SK-N-DZ (cell line): ENCODE measurements around the gene SNTG2.
"Not testable (repeated sequence)": the region's sequence is repeated elsewhere in the genome, so short reads cannot be mapped to it uniquely, and the experiment has no call there.

Experiments used
- DNase-seq: peaks from one replicate; pipeline ENCODE4 v3.0.0-alpha.2; 2015; ENCODE audit warnings: low spot score

The SNTG2 gene

DNA sequence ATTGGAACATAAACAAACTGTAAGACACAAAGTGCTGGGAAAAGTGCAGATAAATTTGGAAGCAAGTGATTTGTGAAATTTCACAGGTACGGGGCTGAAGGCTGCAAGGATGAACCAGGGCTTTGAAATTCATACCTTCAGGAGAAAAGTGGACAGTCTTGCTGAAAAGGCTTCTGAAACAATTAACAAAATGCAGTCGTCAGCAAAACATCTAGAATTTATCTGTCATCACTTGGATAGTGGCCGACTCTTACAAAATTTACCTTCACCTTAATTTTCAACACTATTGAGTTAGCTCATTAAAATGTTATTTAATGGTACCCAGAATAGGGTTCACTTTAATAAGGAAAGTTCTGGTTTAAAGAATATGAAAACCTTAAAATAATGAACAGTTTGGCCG lies 138.3 kb downstream of the SNTG2 start:
- DNase-seq, result no peak

DNA sequence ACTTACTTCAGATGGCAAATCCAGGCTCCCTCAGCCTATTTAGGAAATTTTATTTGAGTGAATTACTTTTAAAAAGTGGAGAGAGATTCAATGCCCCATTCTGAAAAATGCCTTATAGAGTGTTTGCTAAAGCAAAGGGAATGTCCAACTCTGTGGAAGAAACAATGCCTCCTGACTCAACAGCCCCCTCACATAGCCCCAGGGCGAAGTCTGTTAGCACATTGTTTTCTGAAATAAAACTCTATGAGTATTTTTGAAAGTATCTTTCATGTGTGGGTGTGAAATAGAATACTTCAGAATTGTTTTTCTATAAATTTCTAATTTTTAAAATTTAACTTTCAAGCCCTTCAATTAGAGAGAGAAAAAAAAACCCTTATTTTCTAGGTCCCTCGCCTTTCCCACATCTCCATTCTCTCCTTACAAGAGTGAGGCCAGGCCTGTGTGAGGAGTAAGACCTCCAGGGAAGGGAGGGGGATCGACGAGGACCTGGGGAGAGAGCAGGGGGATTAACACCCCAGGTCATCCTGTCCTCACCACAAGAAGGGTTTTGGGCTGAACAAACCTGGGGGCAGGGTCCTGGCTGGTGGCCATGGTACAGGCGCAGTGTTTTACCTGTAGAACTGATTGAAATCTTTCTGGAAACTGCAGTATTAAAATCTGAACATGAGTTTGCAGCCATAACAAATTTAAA lies 141.4 kb downstream of the SNTG2 start:
- DNase-seq, result no peak

DNA sequence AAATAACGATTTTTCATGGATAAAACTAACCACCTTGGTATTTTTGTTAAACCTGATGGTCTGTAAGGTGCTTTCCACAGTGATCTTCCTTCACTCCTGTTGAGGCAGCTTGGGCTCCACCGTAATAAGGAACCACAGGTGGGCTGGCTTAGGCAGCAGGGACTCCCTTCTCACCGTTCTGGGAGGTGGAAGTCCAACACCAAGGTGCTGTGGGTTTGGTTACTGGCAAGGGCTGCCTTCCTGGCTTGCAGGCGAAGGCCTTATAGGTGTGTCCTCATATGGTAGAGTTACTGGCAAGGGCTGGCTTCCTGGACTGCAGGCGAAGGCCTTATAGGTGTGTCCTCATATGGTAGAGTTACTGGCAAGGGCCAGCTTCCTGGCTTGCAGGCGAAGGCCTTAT lies 143.0 kb downstream of the SNTG2 start:
- not testable (repeated sequence) for DNase-seq

GRCh38 chr2:1097101-1097500 lies 146.5 kb downstream of the SNTG2 start:
- DNase-seq, result no peak

DNA sequence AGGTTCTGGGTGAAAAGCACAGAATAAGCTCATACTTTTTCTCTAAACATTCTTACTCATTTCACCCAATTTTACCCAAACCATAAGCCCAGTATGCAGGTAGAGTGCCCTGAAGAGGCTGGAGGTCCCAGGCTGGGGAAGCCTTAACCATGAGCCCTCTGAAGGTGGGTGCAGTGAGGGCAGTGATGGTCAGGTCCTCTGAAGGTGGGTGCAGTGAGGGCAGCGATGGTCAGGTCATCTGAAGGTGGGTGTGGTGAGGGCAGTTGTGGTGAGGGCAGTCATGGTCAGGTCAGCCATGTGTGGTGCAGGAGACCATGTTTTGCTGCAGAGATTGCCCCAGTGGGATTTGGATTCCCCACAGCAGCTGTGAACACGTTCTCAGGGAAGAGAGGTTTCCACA lies 148.8 kb downstream of the SNTG2 start:
- no peak for DNase-seq

DNA sequence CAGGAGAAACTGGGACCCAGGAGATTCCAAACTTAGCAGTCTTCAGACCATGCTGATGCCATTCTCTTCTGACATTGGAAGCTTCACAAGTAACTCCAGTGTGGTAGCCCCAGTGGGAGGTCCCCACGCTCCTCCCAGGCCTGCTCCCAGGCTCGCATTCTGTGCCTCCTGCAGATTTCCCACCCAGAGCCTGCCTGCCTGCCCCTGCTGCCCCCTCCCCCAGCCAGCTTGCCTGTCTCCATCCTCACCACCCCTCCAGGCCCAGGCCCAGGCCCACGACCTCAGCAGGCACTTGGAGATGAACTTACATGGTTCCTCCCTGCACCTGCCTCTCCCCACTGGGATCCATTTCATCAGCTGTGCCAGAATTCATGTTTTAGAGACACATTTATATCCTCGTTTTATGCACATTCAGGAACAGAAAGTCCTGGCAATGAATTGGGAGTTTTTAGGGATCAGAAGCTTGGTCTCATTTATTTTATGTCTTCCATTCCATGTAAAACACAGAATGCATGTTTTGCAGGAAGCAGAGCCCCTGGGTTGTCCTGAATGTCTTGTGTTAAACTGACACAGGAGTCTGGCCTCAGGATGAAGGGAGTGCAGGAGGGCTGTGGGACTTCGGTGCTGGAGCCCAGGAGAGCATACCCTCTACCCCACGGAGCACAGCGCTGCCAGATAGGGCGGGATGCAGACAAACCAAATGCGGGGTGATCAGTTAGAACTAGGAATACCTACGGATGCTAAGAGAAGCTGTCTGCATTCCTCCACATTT lies 150.5 kb downstream of the SNTG2 start:
- DNase-seq, result no peak

GRCh38 chr2:1101982-1102590 lies 151.4 kb downstream of the SNTG2 start:
- no peak for DNase-seq

DNA sequence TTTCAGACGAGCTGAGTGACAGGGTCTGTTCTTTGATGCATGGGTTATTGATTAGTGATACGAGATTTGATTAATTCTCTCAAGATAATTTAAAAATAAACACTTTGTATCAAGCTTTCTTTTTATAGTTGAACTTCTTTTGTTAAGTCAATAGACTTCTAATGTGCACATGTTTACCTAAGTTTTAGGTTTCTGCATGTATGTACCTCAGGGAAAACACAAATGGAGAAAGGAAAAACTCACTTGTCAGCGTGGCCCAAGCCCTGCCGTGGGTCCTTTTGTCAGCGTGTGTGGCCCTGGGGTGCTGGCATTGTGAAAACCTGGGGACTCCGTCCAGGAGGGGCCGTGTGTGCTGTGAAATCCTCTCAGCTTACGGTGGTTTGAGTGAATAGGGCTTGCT lies 153.7 kb downstream of the SNTG2 start:
- no peak for DNase-seq

DNA sequence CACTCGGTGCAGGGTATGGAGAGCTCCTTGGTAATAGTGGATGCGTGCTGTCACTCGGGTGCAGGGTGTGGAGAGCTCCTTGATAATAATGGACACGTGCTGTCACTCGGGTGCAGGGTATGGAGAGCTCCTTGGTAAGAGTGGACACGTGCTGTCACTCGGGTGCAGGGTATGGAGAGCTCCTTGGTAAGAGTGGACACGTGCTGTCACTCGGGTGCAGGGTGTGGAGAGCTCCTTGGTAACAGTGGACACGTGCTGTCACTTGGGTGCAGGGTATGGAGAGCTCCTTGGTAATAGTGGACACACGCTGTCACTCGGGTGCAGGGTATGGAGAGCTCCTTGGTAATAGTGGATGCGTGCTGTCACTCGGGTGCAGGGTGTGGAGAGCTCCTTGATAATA lies 155.7 kb downstream of the SNTG2 start:
- not testable (repeated sequence) for DNase-seq

DNA sequence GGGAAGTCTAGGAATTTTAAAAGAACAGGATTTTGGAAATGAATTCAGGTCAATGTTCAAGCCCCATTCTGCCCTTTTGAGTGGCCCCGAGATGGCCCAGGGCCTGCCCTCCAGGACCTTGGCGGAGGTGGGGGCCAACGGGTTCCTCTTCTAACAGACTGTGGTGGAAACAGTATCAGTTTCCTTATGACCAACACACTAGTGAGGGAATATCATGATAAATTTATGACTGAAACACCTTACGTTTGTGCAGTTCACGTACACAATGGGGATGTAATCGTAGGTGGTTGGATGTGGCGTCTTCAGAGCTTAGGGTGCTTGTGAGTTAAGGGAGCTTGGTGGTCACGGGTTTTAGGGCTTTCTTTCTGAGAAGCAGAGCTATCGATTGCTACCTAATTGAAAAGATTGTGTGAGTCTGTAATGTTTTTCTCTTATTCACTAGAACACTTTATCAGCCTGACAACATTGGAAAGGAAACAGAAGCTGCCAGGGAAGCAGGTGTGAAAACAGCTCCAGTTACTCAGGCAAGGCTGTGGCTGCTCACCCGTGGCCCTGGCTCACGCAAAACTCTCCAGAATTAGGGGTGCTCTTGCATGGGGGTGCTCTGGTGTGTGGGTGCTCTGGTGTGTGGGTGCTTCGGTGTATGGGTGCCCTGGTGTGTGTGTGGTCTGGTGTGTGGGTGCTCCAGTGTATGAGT lies 165.3 kb downstream of the SNTG2 start:
- no peak for DNase-seq

GRCh38 chr2:1117569-1117968 lies 166.9 kb downstream of the SNTG2 start:
- no peak for DNase-seq

GRCh38 chr2:1125217-1125616 lies 174.6 kb downstream of the SNTG2 start:
- no peak for DNase-seq

GRCh38 chr2:1125633-1126370 lies 175.2 kb downstream of the SNTG2 start:
- DNase-seq, result no peak

- no peak for DNase-seq
Measured at GRCh38 chr2:1129982-1130381, 179.3 kb downstream of the SNTG2 start.

DNA sequence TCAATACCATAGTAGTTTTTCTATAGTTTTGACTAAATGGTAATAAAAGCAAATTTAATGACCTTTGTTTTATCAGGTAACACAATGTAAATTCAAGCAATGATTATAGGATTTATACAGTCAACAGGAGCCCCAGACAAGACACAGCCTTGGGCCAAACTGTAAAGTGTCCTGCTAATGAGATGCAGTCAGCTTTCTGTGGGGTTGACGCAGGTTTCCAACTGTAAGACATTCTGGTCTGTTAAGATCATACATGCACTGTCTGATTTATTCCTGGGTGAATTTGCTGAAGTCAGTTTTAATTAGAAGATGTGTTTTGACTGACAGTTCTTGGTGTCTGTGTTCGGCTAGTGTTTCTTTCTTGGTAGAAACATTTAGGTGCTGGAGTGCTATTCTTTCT lies 180.3 kb downstream of the SNTG2 start:
- DNase-seq, result no peak

- peak; percentile 10 for DNase-seq
Measured at GRCh38 chr2:1132328-1132969, 181.8 kb downstream of the SNTG2 start.

DNA sequence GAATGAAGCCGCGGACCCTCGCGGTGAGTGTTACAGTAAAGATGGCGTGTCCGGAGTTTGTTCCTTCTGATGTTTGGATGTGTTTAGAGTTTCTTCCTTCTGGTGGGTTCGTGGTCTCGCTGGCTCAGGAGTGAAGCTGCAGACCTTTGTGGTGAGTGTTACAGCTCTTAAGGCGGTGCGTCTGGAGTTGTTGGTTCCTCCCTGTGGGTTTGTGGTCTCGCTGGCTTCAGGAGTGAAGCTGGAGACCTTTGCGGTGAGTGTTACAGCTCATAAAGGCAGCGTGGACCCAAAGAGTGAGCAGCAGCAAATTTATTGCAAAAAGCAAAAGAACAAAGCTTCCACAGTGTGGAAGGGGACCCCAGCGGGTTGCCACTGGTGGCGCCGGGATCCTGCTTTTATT lies 183.2 kb downstream of the SNTG2 start:
- DNase-seq, result not testable (repeated sequence)

GRCh38 chr2:1134629-1135028 lies 184.0 kb downstream of the SNTG2 start:
- no peak for DNase-seq

DNA sequence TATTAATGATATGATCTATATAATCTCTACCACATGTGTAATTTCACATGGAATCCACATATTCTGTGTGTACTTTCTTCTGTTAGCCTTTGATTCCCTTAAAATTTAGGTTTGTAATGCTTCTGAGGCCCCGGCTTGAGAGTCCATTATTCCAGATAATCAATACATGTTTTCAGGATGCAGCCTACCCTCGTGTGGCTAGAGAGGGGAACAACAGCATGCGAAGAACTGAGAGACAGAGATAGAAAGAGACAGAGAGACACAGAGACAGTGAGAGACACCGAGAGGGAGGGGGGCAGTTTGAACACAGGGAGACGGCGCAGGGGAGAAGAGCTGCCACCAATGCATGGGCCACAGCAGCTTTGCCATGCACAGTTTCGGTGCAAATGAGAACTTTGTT lies 185.4 kb downstream of the SNTG2 start:
- DNase-seq, result no peak

DNA sequence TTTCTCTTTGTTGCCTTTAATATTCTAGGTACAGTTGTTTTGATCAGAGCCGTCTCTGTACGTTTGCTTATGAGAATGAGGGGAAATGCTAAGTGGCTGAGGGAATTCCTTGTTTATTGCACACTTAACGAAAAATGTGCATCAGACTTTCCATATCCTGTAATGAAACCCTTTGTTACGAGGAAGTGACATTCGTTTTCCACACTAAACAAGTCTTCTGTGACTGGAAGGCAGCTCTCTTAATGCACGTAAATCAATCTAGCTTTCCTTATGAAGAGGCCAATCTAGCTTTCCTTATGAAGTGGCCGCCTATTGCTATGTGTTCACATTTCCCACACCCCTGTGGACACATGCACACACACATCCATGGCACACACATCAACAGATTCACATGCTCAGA lies 186.2 kb downstream of the SNTG2 start:
- DNase-seq, result no peak

GRCh38 chr2:1137264-1137663 lies 186.6 kb downstream of the SNTG2 start:
- DNase-seq, result no peak
